PC-3 (cell line): ENCODE data around the gene SPON2. TPM values are rescaled to one million over a fixed set of nuclear protein-coding genes. Genes with fewer than 3 reads are reported as not detected.

Experiments used
- ATAC-seq: fragments of 200-7000 bp; cut with Tn5 transposase; 2 replicates; pipeline ENCODE4 v1.9.1; 2020; ENCODE audit warnings: mild to moderate bottlenecking, moderate library complexity
- BruUV-seq: library from RNA; stranded (reverse); fragments of 400-500 nt; replicated peaks from 2 replicates; lab custom pipeline; 2021; lab: Mats Ljungman, UMichigan
- CTCF ChIA-PET: fragments of 300-600 bp; sonication (Branson Sonifier 250); formaldehyde crosslinking; loops from one replicate; lab custom pipeline; 2022; ENCODE audit warnings: antibody characterized with exemption; lab: Charles Lee
- POLR2A ChIA-PET: fragments of 300-600 bp; sonication (Branson Sonifier 250); formaldehyde crosslinking; loops from one replicate; lab custom pipeline; 2022; ENCODE audit warnings: antibody characterized with exemption; ENCODE audit not compliant: unreplicated experiment; lab: Charles Lee
- DNase-seq: peaks from one replicate; pipeline ENCODE4 v3.0.0-alpha.2; 2015
- H2AFZ ChIP-seq: fragments of 300-600 bp; sonication (generic); 2 replicates; pipeline ENCODE4 v1.6.0; 2016; ENCODE audit warnings: antibody characterized with exemption, low read length
- H3F3A ChIP-seq: fragments of 300-600 bp; sonication (generic); one replicate; pipeline ENCODE4 v1.6.0; 2017; ENCODE audit warnings: antibody characterized with exemption, low read length, control low read depth, mild to moderate bottlenecking; ENCODE audit not compliant: unreplicated experiment
- H3K27ac ChIP-seq: fragments of 300-600 bp; sonication (generic); 2 replicates; pipeline ENCODE4 v1.5.1; 2016; ENCODE audit warnings: mild to moderate bottlenecking, low read length
- H3K27me3 ChIP-seq: fragments of 300-600 bp; sonication (generic); 2 replicates; pipeline ENCODE4 v1.6.1; 2016; ENCODE audit warnings: low read length, mixed read lengths
- H3K36me3 ChIP-seq: fragments of 300-600 bp; sonication (generic); 2 replicates; pipeline ENCODE4 v1.6.1; 2016; ENCODE audit warnings: low read depth, mixed run types, low read length, mixed read lengths
- H3K4me1 ChIP-seq: fragments of 300-600 bp; sonication (generic); 2 replicates; pipeline ENCODE4 v1.5.1; 2016; ENCODE audit warnings: low read length; ENCODE audit not compliant: insufficient read depth
- H3K4me2 ChIP-seq: fragments of 300-600 bp; sonication (generic); 2 replicates; pipeline ENCODE4 v1.6.0; 2016; ENCODE audit warnings: low read length
- H3K4me3 ChIP-seq: fragments of 300-600 bp; sonication (generic); 2 replicates; pipeline ENCODE4 v1.5.1; 2016; ENCODE audit warnings: mild to moderate bottlenecking, low read length, mixed read lengths
- H3K79me2 ChIP-seq: fragments of 300-600 bp; sonication (generic); 2 replicates; pipeline ENCODE4 v1.6.1; 2017; ENCODE audit warnings: low read length, mixed read lengths
- H3K9ac ChIP-seq: fragments of 300-600 bp; sonication (generic); 2 replicates; pipeline ENCODE4 v1.6.0; 2016; ENCODE audit warnings: mild to moderate bottlenecking, low read length
- H3K9me2 ChIP-seq: fragments of 300-600 bp; sonication (generic); replicated peaks from 2 replicates; pipeline ENCODE4 v1.6.1; 2016; ENCODE audit warnings: mixed run types, low read length, mixed read lengths
- H3K9me3 ChIP-seq: fragments of 300-600 bp; sonication (generic); 2 replicates; pipeline ENCODE4 v1.6.1; 2016; ENCODE audit warnings: low read length, mixed read lengths
- H4K20me1 ChIP-seq: fragments of 300-600 bp; sonication (generic); 2 replicates; pipeline ENCODE4 v1.6.1; 2016; ENCODE audit warnings: low read length, mixed read lengths
- CTCF ChIP-seq: fragments of 300-600 bp; sonication (generic); conservative IDR thresholded peaks from 2 replicates; pipeline ENCODE4 v1.5.1; 2017; ENCODE audit warnings: antibody characterized with exemption, low read depth, mild to moderate bottlenecking, low read length
- EZH2 ChIP-seq: fragments of 300-600 bp; sonication (generic); IDR thresholded peaks from one replicate; pipeline ENCODE4 v1.6.1; 2017; ENCODE audit warnings: antibody characterized with exemption, mild to moderate bottlenecking, low read length; ENCODE audit not compliant: unreplicated experiment
- EZH2phosphoT487 ChIP-seq: fragments of 300-600 bp; sonication (generic); IDR thresholded peaks from 2 replicates; pipeline ENCODE4 v1.6.1; 2018; ENCODE audit warnings: mild to moderate bottlenecking, antibody characterized with exemption, low read length, borderline replicate concordance
- intact Hi-C: fragments of 100-400 bp; cut with micrococcal nuclease; formaldehyde crosslinking; loops from 2 replicates; pipeline ENCODE4 v1.9.0; 2023
- total RNA-seq: library from RNA; depleted of rRNA; stranded (reverse); fragments of >200 nt; gene quantifications from 2 replicates; pipeline ENCODE4 v1.2.3, GENCODE V29; 2014

SPON2 gene
- total RNA-seq, 1 experiment from 2014 or later, result 0.80 TPM

GRCh38 chr4:1196421-1197183, 24.2 kb upstream of the SPON2 start:
- POLR2A ChIA-PET, result no interaction called here
- CTCF ChIA-PET, result no interaction called here
- Histone ChIP-seq H3F3A (no peaks in the 10 kb centered on the region), H3K27me3 (no peaks in the 10 kb centered on the region), H3K9me3 (no peaks in the 10 kb centered on the region), H3K79me2 (no peaks in the 10 kb centered on the region), H3K36me3 (no peaks in the 10 kb centered on the region), H2AFZ (no peak overlapping the region), H4K20me1 (no peaks in the 10 kb centered on the region), H3K4me3 (no peak overlapping the region), H3K9ac (no peak overlapping the region), H3K9me2 (no peaks in the 10 kb centered on the region), H3K4me1 (peaks cover 14% of the 10 kb centered on the region), H3K4me2 (no peak overlapping the region), H3K27ac (no peak overlapping the region)
- DNase-seq (no peak), ATAC-seq (no peak)
- intact Hi-C loops, result no loop called here
- TF ChIP-seq EZH2 (no peak), EZH2phosphoT487 (no peak), CTCF (no peak)
- no TSS peak for BruUV-seq

GRCh38 chr4:1195891-1196401, 23.6 kb upstream of the SPON2 start:
- ChIA-PET CTCF (no interaction called here), POLR2A (no interaction called here)
- Histone ChIP-seq H3F3A (no peaks in the 10 kb centered on the region), H3K79me2 (no peaks in the 10 kb centered on the region), H3K4me1 (peaks cover 15% of the 10 kb centered on the region), H3K27ac (no peak overlapping the region), H3K4me2 (no peak overlapping the region), H3K36me3 (no peaks in the 10 kb centered on the region), H3K9me3 (no peaks in the 10 kb centered on the region), H2AFZ (no peak overlapping the region), H3K27me3 (no peaks in the 10 kb centered on the region), H4K20me1 (no peaks in the 10 kb centered on the region), H3K4me3 (no peak overlapping the region), H3K9me2 (no peaks in the 10 kb centered on the region), H3K9ac (no peak overlapping the region)
- TF ChIP-seq EZH2phosphoT487 (no peak), CTCF (no peak), EZH2 (no peak)
- BruUV-seq, result no TSS peak
- intact Hi-C loops, result no loop called here
- ATAC-seq (no peak), DNase-seq (no peak)

GRCh38 chr4:1195109-1195671, 22.8 kb upstream of the SPON2 start:
- no peaks in the 10 kb centered on the region for H3K9me2 ChIP-seq

More at GRCh38 chr4:1195109-1195671, 22.8 kb upstream of the SPON2 start:
- TF ChIP-seq EZH2, result no peak
- no peak for TF ChIP-seq EZH2phosphoT487
- no peak for TF ChIP-seq CTCF
- H3K4me2 ChIP-seq, result no peak overlapping the region
- H4K20me1 ChIP-seq, result no peaks in the 10 kb centered on the region
- no peak overlapping the region for H3K4me3 ChIP-seq
- BruUV-seq, result no TSS peak
- H3K27me3 ChIP-seq, result no peaks in the 10 kb centered on the region
- intact Hi-C loops, result no loop called here
- H3K79me2 ChIP-seq, result no peaks in the 10 kb centered on the region
- no peak overlapping the region for H3K9ac ChIP-seq
- H3K4me1 ChIP-seq, result peaks cover 15% of the 10 kb centered on the region
- ChIA-PET CTCF (no interaction called here), POLR2A (no interaction called here)
- no peaks in the 10 kb centered on the region for H3K36me3 ChIP-seq
- DNase-seq (no peak), ATAC-seq (no peak)
- H3K27ac ChIP-seq, result no peak overlapping the region
- no peaks in the 10 kb centered on the region for H3F3A ChIP-seq
- no peak overlapping the region for H2AFZ ChIP-seq
- no peaks in the 10 kb centered on the region for H3K9me3 ChIP-seq
